H9 (cell line): Measurements from ENCODE around the gene TNK2. TPM values are rescaled to one million over a fixed set of nuclear protein-coding genes. Genes with fewer than 3 reads are reported as not detected.
A peak's percentile ranks its signal among the peaks of the same experiment; 100 is the strongest.

Experiments used
- DNase-seq: peaks from one replicate; pipeline ENCODE4 v3.0.0-alpha.2; 2017
- H2AFZ ChIP-seq: one replicate; pipeline ENCODE4 v1.6.1; 2013; ENCODE audit warnings: mild to moderate bottlenecking, low read length, control low read depth, moderate library complexity
- H2AK5ac ChIP-seq: 2 replicates; pipeline ENCODE4 v1.6.1; 2013; ENCODE audit warnings: low read length, control low read depth, mixed read lengths; ENCODE audit not compliant: insufficient read length
- H2BK120ac ChIP-seq: one replicate; pipeline ENCODE4 v1.6.1; 2013; ENCODE audit warnings: low read depth, mild to moderate bottlenecking, low read length, control low read depth, inconsistent platforms; ENCODE audit not compliant: poor library complexity, severe bottlenecking
- H2BK12ac ChIP-seq: 2 replicates; pipeline ENCODE4 v1.6.1; 2013; ENCODE audit warnings: low read length, control low read depth, mixed read lengths, low read depth; ENCODE audit not compliant: insufficient read length
- H2BK15ac ChIP-seq: 2 replicates; pipeline ENCODE4 v1.6.1; 2013; ENCODE audit warnings: low read depth, low read length, control low read depth
- H2BK20ac ChIP-seq: one replicate; pipeline ENCODE4 v1.6.1; 2013; ENCODE audit warnings: low read depth, mild to moderate bottlenecking, low read length, control low read depth, inconsistent platforms; ENCODE audit not compliant: poor library complexity, severe bottlenecking
- H2BK5ac ChIP-seq: 2 replicates; pipeline ENCODE4 v1.6.1; 2013; ENCODE audit warnings: low read length, control low read depth, mixed read lengths; ENCODE audit not compliant: insufficient read length
- H3K14ac ChIP-seq: 2 replicates; pipeline ENCODE4 v1.6.1; 2013; ENCODE audit warnings: low read length, control low read depth; ENCODE audit not compliant: insufficient read depth
- H3K18ac ChIP-seq: 2 replicates; pipeline ENCODE4 v1.6.1; 2013; ENCODE audit warnings: low read depth, mild to moderate bottlenecking, mixed read lengths, low read length, control low read depth; ENCODE audit not compliant: insufficient read length
- H3K23ac ChIP-seq: 2 replicates; pipeline ENCODE4 v1.6.1; 2013; ENCODE audit warnings: low read length, control low read depth, mixed read lengths, low read depth; ENCODE audit not compliant: insufficient read length
- H3K23me2 ChIP-seq: 2 replicates; pipeline ENCODE4 v1.6.1; 2013; ENCODE audit warnings: low read depth, mild to moderate bottlenecking, mixed read lengths, low read length, control low read depth; ENCODE audit not compliant: insufficient read length, poor library complexity, severe bottlenecking
- H3K27ac ChIP-seq: 2 replicates; pipeline ENCODE4 v1.5.1; 2013; ENCODE audit warnings: low read length, control low read depth, mixed read lengths, low read depth; ENCODE audit not compliant: insufficient read length
- H3K27me3 ChIP-seq: 2 replicates; pipeline ENCODE4 v1.6.1; 2013; ENCODE audit warnings: low read length, control low read depth, inconsistent platforms; ENCODE audit not compliant: insufficient read depth
- H3K4ac ChIP-seq: 2 replicates; pipeline ENCODE4 v1.6.1; 2013; ENCODE audit warnings: low read depth, mild to moderate bottlenecking, control low read depth, inconsistent platforms, low read length, moderate library complexity
- H3K4me1 ChIP-seq: 2 replicates; pipeline ENCODE4 v1.6.1; 2013; ENCODE audit warnings: low read length, control low read depth, inconsistent platforms; ENCODE audit not compliant: insufficient read depth
- H3K4me2 ChIP-seq: 2 replicates; pipeline ENCODE4 v1.6.1; 2013; ENCODE audit warnings: low read length, control low read depth, mixed read lengths; ENCODE audit not compliant: insufficient read length, insufficient read depth
- H3K56ac ChIP-seq: 2 replicates; pipeline ENCODE4 v1.6.1; 2013; ENCODE audit warnings: low read depth, mild to moderate bottlenecking, mixed read lengths, low read length, control low read depth; ENCODE audit not compliant: insufficient read length
- H3K79me1 ChIP-seq: 2 replicates; pipeline ENCODE4 v1.6.1; 2013; ENCODE audit warnings: low read depth, mild to moderate bottlenecking, moderate library complexity, low read length, control low read depth, inconsistent platforms; ENCODE audit not compliant: insufficient read depth, poor library complexity, severe bottlenecking
- H3K79me2 ChIP-seq: 2 replicates; pipeline ENCODE4 v1.6.1; 2013; ENCODE audit warnings: low read length, control low read depth, inconsistent platforms; ENCODE audit not compliant: insufficient read depth
- H3K9ac ChIP-seq: 2 replicates; pipeline ENCODE4 v1.6.1; 2013; ENCODE audit warnings: low read length, control low read depth, mixed read lengths; ENCODE audit not compliant: insufficient read length; ENCODE audit errors: extremely low read depth
- H3K9me3 ChIP-seq: one replicate; pipeline ENCODE4 v1.6.1; 2013; ENCODE audit warnings: low read depth, low read length, inconsistent platforms; ENCODE audit not compliant: control insufficient read depth
- H3T11ph ChIP-seq: one replicate; pipeline ENCODE4 v1.6.1; 2013; ENCODE audit warnings: mild to moderate bottlenecking, low read length, control low read depth, inconsistent platforms
- H4K20me1 ChIP-seq: one replicate; pipeline ENCODE4 v1.6.1; 2013; ENCODE audit not compliant: control insufficient read depth, insufficient read length, insufficient read depth
- H4K5ac ChIP-seq: 2 replicates; pipeline ENCODE4 v1.6.1; 2013; ENCODE audit warnings: low read depth, mild to moderate bottlenecking, mixed read lengths, low read length, control low read depth; ENCODE audit not compliant: insufficient read length
- H4K8ac ChIP-seq: replicated peaks from 2 replicates; pipeline ENCODE4 v1.6.1; 2013; ENCODE audit warnings: low read length, control low read depth, mixed read lengths, low read depth; ENCODE audit not compliant: insufficient read length
- H4K91ac ChIP-seq: 2 replicates; pipeline ENCODE4 v1.6.1; 2013; ENCODE audit warnings: low read depth, mild to moderate bottlenecking, moderate library complexity, mixed read lengths, low read length, control low read depth; ENCODE audit not compliant: insufficient read length
- H3K27ac Mint-ChIP-seq, 3 experiments: 2 replicates in 2 of 3; 3 replicates in 1 of 3; pipeline ENCODE4 v1.8.0; 2020 to 2021; ENCODE audit warnings: mixed read lengths in 3 of 3, mild to moderate bottlenecking in 1 of 3, moderate library complexity in 1 of 3
- H3K27me3 Mint-ChIP-seq: 2 replicates; pipeline ENCODE4 v1.8.0; 2021; ENCODE audit warnings: low read depth, mild to moderate bottlenecking, moderate library complexity, mixed read lengths
- H3K36me3 Mint-ChIP-seq, 3 experiments: 2 replicates in 2 of 3; 3 replicates in 1 of 3; pipeline ENCODE4 v1.8.0; 2020 to 2021; ENCODE audit warnings: low read depth in 3 of 3, mixed read lengths in 3 of 3; ENCODE audit not compliant: insufficient read depth in 1 of 3
- H3K4me1 Mint-ChIP-seq, 2 experiments: 2 replicates each; pipeline ENCODE4 v1.8.0; 2020; ENCODE audit warnings: mixed read lengths in 2 of 2
- H3K4me3 Mint-ChIP-seq, 2 experiments: 2 replicates in 1 of 2; 3 replicates in 1 of 2; pipeline ENCODE4 v1.8.0; 2020 to 2021; ENCODE audit warnings: mild to moderate bottlenecking in 2 of 2, mixed read lengths in 2 of 2, moderate library complexity in 1 of 2
- H3K9me3 Mint-ChIP-seq, 2 experiments: 2 replicates in 1 of 2; 3 replicates in 1 of 2; pipeline ENCODE4 v1.8.0; 2020; ENCODE audit warnings: mild to moderate bottlenecking in 2 of 2, mixed read lengths in 2 of 2, moderate library complexity in 1 of 2
- WGBS: extraction: QIAGEN DNeasy Blood & Tissue Kit; methylation state at CpG from one replicate; pipeline ENCODE4 v1.1.7; 2013; ENCODE audit warnings: missing lambda C conversion rate, low lambda C conversion rate, mixed read lengths; ENCODE audit not compliant: insufficient read length; ENCODE audit errors: extremely low coverage; 5-methylcytosine and 5-hydroxymethylcytosine counted together
- total RNA-seq: library from RNA; stranded (reverse); gene quantifications from 2 replicates; pipeline ENCODE4 v1.2.1, GENCODE V29; 2021
- TF ChIP-seq, protein P1 (sequence below): fragments of 200-600 bp; sonication (generic); conservative IDR thresholded peaks from 3 replicates; pipeline ENCODE4 v1.8.0; 2021; ENCODE audit warnings: antibody characterized with exemption, mild to moderate bottlenecking

Gene TNK2
- total RNA-seq, 1 experiment from 2014 or later = 34.5 TPM

- H3K4me1 ChIP-seq = peaks cover 3% of the 10 kb centered on the region
- H4K20me1 ChIP-seq = no peaks in the 10 kb centered on the region
- H3K27ac Mint-ChIP-seq = peak overlapping the region in 2 of 3 experiments; percentile 24 to 65; a peak in 2 of 7 replicates
- peak overlapping the region; percentile 50 for H3K4me2 ChIP-seq
- no peak overlapping the region for H4K91ac ChIP-seq
- no peak overlapping the region for H3K14ac ChIP-seq
- no peak overlapping the region for H2BK15ac ChIP-seq
- H3K79me2 ChIP-seq = peaks cover 5% of the 10 kb centered on the region; the same call in 1 of the 2 replicates
- peaks cover 5% of the 10 kb centered on the region for H3K27me3 Mint-ChIP-seq
- no peak overlapping the region for H3K27ac ChIP-seq
- no peak overlapping the region for H3K23ac ChIP-seq
- peaks cover 3% of the 10 kb centered on the region for H3K79me1 ChIP-seq
- no peak overlapping the region for H3T11ph ChIP-seq
- TF ChIP-seq, protein P1, sequence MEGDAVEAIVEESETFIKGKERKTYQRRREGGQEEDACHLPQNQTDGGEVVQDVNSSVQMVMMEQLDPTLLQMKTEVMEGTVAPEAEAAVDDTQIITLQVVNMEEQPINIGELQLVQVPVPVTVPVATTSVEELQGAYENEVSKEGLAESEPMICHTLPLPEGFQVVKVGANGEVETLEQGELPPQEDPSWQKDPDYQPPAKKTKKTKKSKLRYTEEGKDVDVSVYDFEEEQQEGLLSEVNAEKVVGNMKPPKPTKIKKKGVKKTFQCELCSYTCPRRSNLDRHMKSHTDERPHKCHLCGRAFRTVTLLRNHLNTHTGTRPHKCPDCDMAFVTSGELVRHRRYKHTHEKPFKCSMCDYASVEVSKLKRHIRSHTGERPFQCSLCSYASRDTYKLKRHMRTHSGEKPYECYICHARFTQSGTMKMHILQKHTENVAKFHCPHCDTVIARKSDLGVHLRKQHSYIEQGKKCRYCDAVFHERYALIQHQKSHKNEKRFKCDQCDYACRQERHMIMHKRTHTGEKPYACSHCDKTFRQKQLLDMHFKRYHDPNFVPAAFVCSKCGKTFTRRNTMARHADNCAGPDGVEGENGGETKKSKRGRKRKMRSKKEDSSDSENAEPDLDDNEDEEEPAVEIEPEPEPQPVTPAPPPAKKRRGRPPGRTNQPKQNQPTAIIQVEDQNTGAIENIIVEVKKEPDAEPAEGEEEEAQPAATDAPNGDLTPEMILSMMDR = no peak
- H2BK20ac ChIP-seq = no peak overlapping the region
- H3K9me3 ChIP-seq = no peaks in the 10 kb centered on the region
- no peak overlapping the region for H3K18ac ChIP-seq
- DNase-seq = no peak
- no peak overlapping the region for H3K4ac ChIP-seq
- peaks cover 41 to 56% of the 10 kb centered on the region in 2 experiments for H3K4me1 Mint-ChIP-seq
- peaks cover 0 to 2% (median 0%) of the 10 kb centered on the region in 3 experiments; a peak in 1 of 7 replicates for H3K36me3 Mint-ChIP-seq
- H2BK5ac ChIP-seq = no peak overlapping the region
- H2BK120ac ChIP-seq = no peak overlapping the region
- no peaks in the 10 kb centered on the region for H3K9me3 Mint-ChIP-seq
- H2AK5ac ChIP-seq = no peak overlapping the region
- H4K5ac ChIP-seq = no peak overlapping the region
- no peak overlapping the region for H3K56ac ChIP-seq
- H2BK12ac ChIP-seq = no peak overlapping the region
- H2AFZ ChIP-seq = no peak overlapping the region
- WGBS = no CpG with 5 or more reads among the region's 16 CpGs
- H3K23me2 ChIP-seq = peaks cover 15% of the 10 kb centered on the region
- no peaks in the 10 kb centered on the region for H3K27me3 ChIP-seq
- H3K9ac ChIP-seq = no peak overlapping the region
- peak overlapping the region; percentile 67 to 82 for H3K4me3 Mint-ChIP-seq
- H4K8ac ChIP-seq = no peak overlapping the region
Measured at GRCh38 chr3:195896361-195897080, 11.8 kb downstream of the TNK2 start.
